Measurements from ENCODE around the gene DHX29.

- TF ChIP-seq CTCF (IDR thresholded peaks at IDR 0.05 in 2 of 3, conservative IDR thresholded peaks at IDR 0.05 in 1 of 3; ENCODE audit: borderline replicate concordance in 1 of 3, insufficient read depth in 1 of 3, low read depth in 2 of 3, low read length in 2 of 3) (peak in 1 of 3 experiments; percentile 17; a peak in 1 of 6 replicates), POLR2A (IDR thresholded peaks at IDR 0.05; ENCODE audit: borderline replicate concordance, extremely low read depth, insufficient read depth, insufficient read length) (no peak), EZH2 (IDR thresholded peaks at IDR 0.05) (no peak), ZNF274 (IDR thresholded peaks at IDR 0.05; ENCODE audit: low read depth, low read length) (no peak), YY1 (IDR thresholded peaks at IDR 0.05; ENCODE audit: extremely low read depth, insufficient replicate concordance, low read depth, low read length) (no peak), TCF7L2 (IDR thresholded peaks at IDR 0.05; ENCODE audit: borderline replicate concordance, extremely low read depth, insufficient read depth, insufficient read length) (no peak), POLR2AphosphoS5 (IDR thresholded peaks at IDR 0.05; ENCODE audit: low read depth, low read length) (no peak), EGR1 (IDR thresholded peaks at IDR 0.05; ENCODE audit: low read depth) (no peak), SIN3A (IDR thresholded peaks at IDR 0.05; ENCODE audit: low read depth) (no peak), SP1 (IDR thresholded peaks at IDR 0.05; ENCODE audit: low read depth) (no peak)
These were observed 851 bp upstream of the DHX29 start for GRCh38 chr5:55308254-55308836.

Measured in HCT116 (cell line).